Karpas-422 (cell line): Measurements from ENCODE around the gene ZFP36L1. TPM values are rescaled to one million over a fixed set of nuclear protein-coding genes. Genes with fewer than 3 reads are reported as not detected.
A peak's percentile ranks its signal among the peaks of the same experiment; 100 is the strongest.

Source experiments
- DNase-seq: peaks from one replicate; pipeline ENCODE4 v3.0.0-alpha.2; 2015
- H2AFZ ChIP-seq: fragments of 200-600 bp; sonication (generic); 2 replicates; pipeline ENCODE4 v1.6.1; 2014; ENCODE audit warnings: antibody characterized with exemption, low read length, mixed read lengths
- H3K27ac ChIP-seq: fragments of 200-600 bp; sonication (generic); 2 replicates; pipeline ENCODE4 v1.5.1; 2014; ENCODE audit warnings: mild to moderate bottlenecking, low read length, moderate library complexity
- H3K27me3 ChIP-seq: fragments of 200-600 bp; sonication (generic); 2 replicates; pipeline ENCODE4 v1.6.1; 2014; ENCODE audit warnings: low read length, mixed read lengths
- H3K36me3 ChIP-seq: fragments of 200-600 bp; sonication (generic); 2 replicates; pipeline ENCODE4 v1.6.1; 2014; ENCODE audit warnings: low read length, mixed read lengths; ENCODE audit not compliant: insufficient read depth
- H3K4me1 ChIP-seq: fragments of 200-600 bp; sonication (generic); 2 replicates; pipeline ENCODE4 v1.6.1; 2014; ENCODE audit warnings: mild to moderate bottlenecking, low read length, mixed read lengths
- H3K4me2 ChIP-seq: fragments of 200-600 bp; sonication (generic); 2 replicates; pipeline ENCODE4 v1.6.1; 2014; ENCODE audit warnings: low read length, low read depth, mild to moderate bottlenecking; ENCODE audit not compliant: poor library complexity, severe bottlenecking
- H3K4me3 ChIP-seq: fragments of 200-600 bp; sonication (generic); 2 replicates; pipeline ENCODE4 v1.5.1; 2014; ENCODE audit warnings: mild to moderate bottlenecking, antibody characterized with exemption, low read length, mixed read lengths
- H3K79me2 ChIP-seq: fragments of 200-600 bp; sonication (generic); 2 replicates; pipeline ENCODE4 v1.6.1; 2014; ENCODE audit warnings: mild to moderate bottlenecking, low read length, mixed read lengths
- H3K9ac ChIP-seq: fragments of 200-600 bp; sonication (generic); 2 replicates; pipeline ENCODE4 v1.6.0; 2014; ENCODE audit warnings: low read length
- H3K9me2 ChIP-seq: fragments of 200-600 bp; sonication (generic), shearing (Covaris generic); replicated peaks from 2 replicates; pipeline ENCODE4 v1.6.0; 2014; ENCODE audit warnings: mild to moderate bottlenecking, low read length, moderate library complexity; ENCODE audit not compliant: insufficient read depth
- H3K9me3 ChIP-seq: fragments of 300-700, 200-600 bp; sonication (generic); 2 replicates; pipeline ENCODE4 v1.6.1; 2014; ENCODE audit warnings: low read length, mixed read lengths
- H4K20me1 ChIP-seq: fragments of 200-600 bp; sonication (generic); 2 replicates; pipeline ENCODE4 v1.6.1; 2014; ENCODE audit warnings: mild to moderate bottlenecking, antibody characterized with exemption, low read length, low read depth; ENCODE audit not compliant: insufficient read depth
- total RNA-seq: library from RNA; depleted of rRNA; stranded (reverse); fragments of >200 nt; shearing (Covaris generic); gene quantifications from 2 replicates; pipeline ENCODE4 v1.2.3, GENCODE V29; 2014; ENCODE audit warnings: low replicate concordance; rRNA removed

ZFP36L1 gene
- total RNA-seq, 1 experiment from 2014 or later, result 76.8 TPM

DNA sequence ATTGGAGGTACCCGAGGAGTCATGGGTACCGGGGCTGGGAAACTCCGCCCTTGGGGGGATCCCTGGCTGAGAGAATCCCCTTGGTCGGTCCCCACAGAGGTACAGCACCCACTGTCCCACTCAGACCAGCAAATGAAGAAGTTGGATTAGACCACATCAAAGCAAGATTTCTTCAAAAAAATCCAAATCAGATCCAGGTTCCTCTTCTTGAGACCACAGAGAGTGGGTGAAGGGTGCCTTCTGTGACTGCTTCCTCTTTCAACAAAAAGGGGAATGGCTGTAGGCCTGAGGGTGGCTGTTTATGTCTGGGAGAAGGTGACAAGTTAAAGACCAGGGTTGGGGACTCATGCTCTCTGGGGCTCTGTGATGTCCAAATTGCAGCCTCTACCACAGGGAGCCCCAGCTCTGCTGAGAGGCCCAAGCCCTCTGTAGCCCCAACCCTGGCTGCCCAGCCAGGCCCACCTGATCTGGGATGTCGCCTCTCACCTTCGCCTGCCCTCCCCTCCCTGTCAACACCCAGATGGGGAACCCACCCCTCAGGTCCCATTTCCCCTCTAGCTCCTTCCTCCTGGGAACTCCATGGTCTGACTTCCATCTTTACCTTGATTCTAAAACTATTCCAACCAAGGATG, 50.9 kb downstream of the ZFP36L1 start:
- DNase-seq, result peak; percentile 84
- H3K4me3 ChIP-seq, result no peak overlapping the region

DNA sequence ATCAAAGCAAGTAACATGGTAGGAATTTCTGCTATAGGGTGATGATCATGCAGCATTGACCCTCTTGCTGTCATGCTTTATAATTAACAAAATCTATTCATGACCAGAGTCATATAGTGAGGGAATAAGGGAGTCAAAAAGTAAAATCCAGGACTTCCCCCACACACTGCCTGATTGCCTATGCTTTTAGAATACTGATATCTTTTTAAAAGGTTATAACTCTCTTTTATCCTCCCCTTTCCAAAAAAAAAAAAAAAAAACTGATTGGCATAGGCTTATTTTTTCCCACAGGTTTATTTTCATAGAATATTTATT, 51.4 kb downstream of the ZFP36L1 start:
- Histone ChIP-seq H3K4me2 (no peak overlapping the region), H3K9me2 (no peaks in the 10 kb centered on the region), H3K36me3 (no peaks in the 10 kb centered on the region; the same call in 1 of the 2 replicates), H3K4me3 (no peak overlapping the region), H4K20me1 (no peaks in the 10 kb centered on the region), H3K4me1 (peaks cover 11% of the 10 kb centered on the region), H3K9me3 (no peaks in the 10 kb centered on the region), H3K27me3 (no peaks in the 10 kb centered on the region; the same call in 1 of the 2 replicates), H3K27ac (no peak overlapping the region), H2AFZ (no peak overlapping the region), H3K79me2 (no peaks in the 10 kb centered on the region), H3K9ac (no peak overlapping the region)
- no peak for DNase-seq

More for the DNA sequence above, 50.9 kb downstream of the ZFP36L1 start:
- no peaks in the 10 kb centered on the region for H4K20me1 ChIP-seq
- H3K9ac ChIP-seq, result no peak overlapping the region
- no peaks in the 10 kb centered on the region; the same call in 1 of the 2 replicates for H3K36me3 ChIP-seq
- no peaks in the 10 kb centered on the region for H3K9me3 ChIP-seq
- no peak overlapping the region for H2AFZ ChIP-seq
- no peaks in the 10 kb centered on the region; the same call in 1 of the 2 replicates for H3K27me3 ChIP-seq
- H3K4me1 ChIP-seq, result peaks cover 11% of the 10 kb centered on the region
- H3K79me2 ChIP-seq, result no peaks in the 10 kb centered on the region
- H3K4me2 ChIP-seq, result no peak overlapping the region
- H3K9me2 ChIP-seq, result no peaks in the 10 kb centered on the region
- H3K27ac ChIP-seq, result no peak overlapping the region

DNA sequence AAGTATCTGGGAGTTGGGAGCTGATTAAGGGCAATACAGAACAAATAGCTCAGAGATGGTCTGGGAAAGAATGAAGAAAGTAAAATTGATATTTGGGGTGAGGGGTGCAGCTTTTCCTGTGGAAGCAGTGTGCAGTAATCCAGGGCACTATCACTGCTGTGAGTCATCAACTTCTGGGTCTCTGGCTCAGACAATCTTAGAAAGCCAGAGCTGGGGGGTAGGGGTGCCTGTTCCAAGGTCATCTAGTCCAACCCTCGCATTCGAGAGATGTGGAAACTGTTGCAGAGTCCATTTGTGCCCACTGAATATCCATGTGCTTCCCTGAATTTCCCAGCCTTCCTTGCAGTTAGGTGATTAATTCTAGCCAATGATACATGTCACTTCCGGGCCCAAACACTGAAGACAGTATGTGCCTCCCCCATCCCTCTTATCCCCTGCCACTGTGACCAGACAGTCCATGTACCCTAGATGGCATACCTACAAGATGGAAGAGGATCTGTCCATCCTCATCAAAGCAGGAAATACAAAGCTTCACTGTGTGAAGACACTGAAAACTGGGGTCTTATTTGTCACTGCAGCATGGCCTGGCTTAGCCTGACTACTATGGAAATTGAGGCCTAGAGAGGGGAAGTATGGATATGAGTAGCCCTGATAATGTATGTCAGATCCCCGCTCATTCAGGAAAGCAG, 51.9 kb downstream of the ZFP36L1 start:
- H3K9ac ChIP-seq, result no peak overlapping the region
- no peak overlapping the region for H3K27ac ChIP-seq
- no peaks in the 10 kb centered on the region; the same call in 1 of the 2 replicates for H3K36me3 ChIP-seq
- H2AFZ ChIP-seq, result no peak overlapping the region
- H4K20me1 ChIP-seq, result no peaks in the 10 kb centered on the region
- no peaks in the 10 kb centered on the region for H3K79me2 ChIP-seq
- no peak overlapping the region for H3K4me2 ChIP-seq
- H3K4me3 ChIP-seq, result no peak overlapping the region
- no peak for DNase-seq
- no peaks in the 10 kb centered on the region for H3K9me3 ChIP-seq
- H3K27me3 ChIP-seq, result no peaks in the 10 kb centered on the region; the same call in 1 of the 2 replicates
- H3K4me1 ChIP-seq, result peaks cover 11% of the 10 kb centered on the region
- no peaks in the 10 kb centered on the region for H3K9me2 ChIP-seq

DNA sequence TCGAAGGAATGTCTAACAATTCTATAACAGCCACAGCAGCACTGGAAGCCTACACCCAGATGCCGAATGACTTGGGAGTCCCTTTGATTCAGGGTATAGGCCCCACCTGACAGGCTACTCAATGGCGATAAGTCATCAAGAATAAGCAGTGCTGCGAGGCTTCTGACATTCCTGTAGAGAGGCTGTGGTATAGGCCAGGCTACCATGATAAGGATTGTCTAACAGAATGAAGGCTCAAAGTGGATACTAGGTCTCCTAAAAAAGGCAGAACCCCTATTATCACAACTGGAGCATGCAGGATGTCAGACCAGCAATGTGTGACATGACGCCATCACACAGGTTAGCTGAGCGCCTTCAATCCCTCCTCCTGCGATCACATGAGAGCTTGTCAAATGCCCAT, 53.2 kb downstream of the ZFP36L1 start:
- H3K4me1 ChIP-seq, result peaks cover 11% of the 10 kb centered on the region
- H3K27me3 ChIP-seq, result no peaks in the 10 kb centered on the region; the same call in 1 of the 2 replicates
- H3K27ac ChIP-seq, result no peak overlapping the region
- no peaks in the 10 kb centered on the region; the same call in 1 of the 2 replicates for H3K36me3 ChIP-seq
- no peaks in the 10 kb centered on the region for H3K9me3 ChIP-seq
- no peak overlapping the region for H3K9ac ChIP-seq
- H3K79me2 ChIP-seq, result no peaks in the 10 kb centered on the region
- no peaks in the 10 kb centered on the region for H3K9me2 ChIP-seq
- H3K4me3 ChIP-seq, result no peak overlapping the region
- no peaks in the 10 kb centered on the region for H4K20me1 ChIP-seq
- DNase-seq, result no peak
- H2AFZ ChIP-seq, result no peak overlapping the region
- H3K4me2 ChIP-seq, result no peak overlapping the region

DNA sequence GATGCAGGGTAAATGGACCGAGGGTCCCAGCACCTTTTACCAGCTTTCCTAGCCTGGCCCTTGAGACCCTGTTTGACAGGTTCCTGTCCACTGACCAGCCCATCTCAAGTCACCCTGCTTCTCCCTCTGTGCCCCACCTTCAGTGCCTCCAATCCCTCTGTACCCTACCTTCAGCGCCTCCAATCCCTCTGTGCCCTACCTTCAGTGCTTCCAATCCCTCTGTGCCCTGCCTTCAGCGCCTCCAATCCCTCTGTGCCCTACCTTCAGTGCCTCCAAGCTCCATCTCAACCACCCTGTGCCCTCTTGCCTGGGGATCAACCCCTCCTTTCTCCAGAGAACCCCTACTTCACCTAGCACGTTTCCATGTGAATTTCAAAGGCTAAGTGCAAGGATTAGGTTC, 54.3 kb downstream of the ZFP36L1 start:
- H3K27me3 ChIP-seq, result no peaks in the 10 kb centered on the region; the same call in 1 of the 2 replicates
- no peaks in the 10 kb centered on the region for H3K9me2 ChIP-seq
- peaks cover 11% of the 10 kb centered on the region for H3K4me1 ChIP-seq
- no peaks in the 10 kb centered on the region for H3K79me2 ChIP-seq
- no peak for DNase-seq
- H3K4me2 ChIP-seq, result no peak overlapping the region
- H3K27ac ChIP-seq, result no peak overlapping the region
- H3K4me3 ChIP-seq, result no peak overlapping the region
- H3K9ac ChIP-seq, result no peak overlapping the region
- no peaks in the 10 kb centered on the region for H3K9me3 ChIP-seq
- H2AFZ ChIP-seq, result no peak overlapping the region
- no peaks in the 10 kb centered on the region for H4K20me1 ChIP-seq
- H3K36me3 ChIP-seq, result no peaks in the 10 kb centered on the region; the same call in 1 of the 2 replicates

Other genes starting within 250 kb of the ZFP36L1 start
- 1.1 TPM in 1 of 2 replicates, not detected in the other for gene ACTN1, start 186.2 kb upstream of the ZFP36L1 start, total RNA-seq